SK-N-SH treated with all-trans-retinoic acid at 6 μM for 48 hours (cell line): Measurements from ENCODE around the gene COL12A1.
A peak's percentile ranks its signal among the peaks of the same experiment; 100 is the strongest.

Experiments used
- ATAC-seq: fragments of 200-7000 bp; cut with Tn5 transposase; 3 replicates; pipeline ENCODE4 v1.9.1; 2020; ENCODE audit warnings: mild to moderate bottlenecking, moderate library complexity
- ARNTL ChIP-seq: fragments of 450-650 bp; formaldehyde crosslinking; IDR thresholded peaks from 2 replicates; pipeline ENCODE4 v1.5.0; 2020; ENCODE audit warnings: low read depth, mild to moderate bottlenecking, moderate library complexity, borderline replicate concordance
- BACH2 ChIP-seq: fragments of 250-450 bp; sonication (Bioruptor Pico); IDR thresholded peaks from 2 replicates; pipeline ENCODE4 v1.9.0; 2021; ENCODE audit warnings: mild to moderate bottlenecking, borderline replicate concordance
- ESRRG ChIP-seq: fragments of 250-450 bp; sonication (Bioruptor Pico); IDR thresholded peaks from 2 replicates; pipeline ENCODE4 v1.6.1; 2021; ENCODE audit warnings: mild to moderate bottlenecking
- OSR1 ChIP-seq: fragments of 250-450 bp; sonication (Bioruptor Pico); IDR thresholded peaks from 2 replicates; pipeline ENCODE4 v1.8.0; 2022; ENCODE audit warnings: moderate library complexity, mild to moderate bottlenecking, inconsistent platforms
- RARB ChIP-seq: fragments of 250-450 bp; sonication (Bioruptor Pico); IDR thresholded peaks from 2 replicates; pipeline ENCODE4 v1.8.0; 2021; ENCODE audit warnings: mild to moderate bottlenecking, moderate library complexity
- TCF4 ChIP-seq: fragments of 250-450 bp; sonication (Bioruptor Pico); IDR thresholded peaks from 2 replicates; pipeline ENCODE4 v1.8.0; 2021; ENCODE audit warnings: mild to moderate bottlenecking, moderate library complexity, borderline replicate concordance
- ZFP3 ChIP-seq: fragments of 250-450 bp; sonication (Bioruptor Pico); IDR thresholded peaks from 2 replicates; pipeline ENCODE4 v1.5.0; 2020; ENCODE audit warnings: mild to moderate bottlenecking, moderate library complexity
- ZNF565 ChIP-seq: fragments of 450-650 bp; formaldehyde crosslinking; conservative IDR thresholded peaks from 2 replicates; pipeline ENCODE4 v1.5.0; 2020; ENCODE audit warnings: low read depth, mild to moderate bottlenecking, moderate library complexity
- ZNF70 ChIP-seq: fragments of 450-650 bp; formaldehyde crosslinking; IDR thresholded peaks from 2 replicates; pipeline ENCODE4 v1.5.0; 2020; ENCODE audit warnings: mild to moderate bottlenecking, moderate library complexity
- ZNF8 ChIP-seq: fragments of 450-650 bp; formaldehyde crosslinking; IDR thresholded peaks from 2 replicates; pipeline ENCODE4 v1.5.0; 2020; ENCODE audit warnings: mild to moderate bottlenecking, moderate library complexity
- TF ChIP-seq, protein P1 (sequence below): fragments of 250-450 bp; sonication (Bioruptor Pico); IDR thresholded peaks from 2 replicates; pipeline ENCODE4 v1.8.0; 2021; ENCODE audit warnings: low read depth, mild to moderate bottlenecking, moderate library complexity, borderline replicate concordance
- TF ChIP-seq, protein P2 (sequence below): fragments of 250-450 bp; sonication (Bioruptor Pico); IDR thresholded peaks from 2 replicates; pipeline ENCODE4 v1.5.1; 2021; ENCODE audit warnings: mild to moderate bottlenecking, moderate library complexity
- TF ChIP-seq, protein P3 (sequence below): fragments of 250-450 bp; sonication (Bioruptor Pico); IDR thresholded peaks from 2 replicates; pipeline ENCODE4 v1.5.1; 2020; ENCODE audit warnings: low read depth, mild to moderate bottlenecking, moderate library complexity
- TF ChIP-seq, protein P4 (sequence below): fragments of 250-450 bp; sonication (Bioruptor Pico); IDR thresholded peaks from 2 replicates; pipeline ENCODE4 v1.5.0; 2020; ENCODE audit warnings: mild to moderate bottlenecking, moderate library complexity
- TF ChIP-seq, protein P5 (sequence below): fragments of 250-450 bp; sonication (Bioruptor Pico); IDR thresholded peaks from 2 replicates; pipeline ENCODE4 v1.8.0; 2020; ENCODE audit warnings: mild to moderate bottlenecking, moderate library complexity, borderline replicate concordance

COL12A1 gene

DNA sequence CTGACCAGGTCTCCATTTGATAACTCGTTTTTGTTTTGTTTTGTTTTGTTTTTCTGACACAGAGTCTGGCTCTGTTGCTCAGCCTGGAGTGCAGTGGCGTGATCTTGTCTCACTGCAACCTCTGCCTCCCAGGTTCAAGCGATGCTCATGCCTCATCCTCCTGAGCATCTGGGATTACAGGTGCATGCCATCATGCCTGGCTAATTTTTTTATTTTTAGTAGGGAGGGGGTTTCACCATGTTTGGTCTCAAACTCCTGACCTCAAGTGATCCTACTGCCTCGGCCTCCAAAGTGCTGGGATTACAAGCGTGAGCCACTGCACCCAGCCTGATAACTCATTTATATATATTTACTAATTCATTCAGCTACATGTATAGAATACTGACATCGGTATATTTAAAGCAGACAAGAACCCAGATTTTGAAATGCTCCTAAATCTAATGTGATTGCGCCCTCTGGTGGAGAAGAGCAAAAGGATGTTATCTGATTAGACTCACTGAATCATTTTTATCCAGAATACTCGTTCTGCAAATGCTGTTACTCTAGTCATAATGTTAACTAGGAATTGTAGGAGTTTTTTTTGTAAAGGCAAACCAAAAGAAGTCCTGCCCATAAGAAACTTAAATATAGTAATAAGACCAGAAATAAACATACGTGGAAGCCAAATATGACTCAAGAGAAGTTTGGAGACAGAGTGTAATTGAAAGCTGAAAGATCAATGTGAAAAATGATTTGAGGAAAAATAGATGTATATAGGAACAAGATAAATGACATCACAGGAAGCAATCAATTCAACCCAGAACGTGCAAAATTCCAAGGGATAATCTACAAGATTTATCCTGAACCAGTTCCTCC is 5.3 kb upstream of the COL12A1 start:
- no peak for TF ChIP-seq TCF4 (CRISPR knock-in tag)
- TF ChIP-seq, all 23 proteins: peak for 0
- peak; percentile 39; the same call in 2 of the 3 replicates for ATAC-seq

DNA sequence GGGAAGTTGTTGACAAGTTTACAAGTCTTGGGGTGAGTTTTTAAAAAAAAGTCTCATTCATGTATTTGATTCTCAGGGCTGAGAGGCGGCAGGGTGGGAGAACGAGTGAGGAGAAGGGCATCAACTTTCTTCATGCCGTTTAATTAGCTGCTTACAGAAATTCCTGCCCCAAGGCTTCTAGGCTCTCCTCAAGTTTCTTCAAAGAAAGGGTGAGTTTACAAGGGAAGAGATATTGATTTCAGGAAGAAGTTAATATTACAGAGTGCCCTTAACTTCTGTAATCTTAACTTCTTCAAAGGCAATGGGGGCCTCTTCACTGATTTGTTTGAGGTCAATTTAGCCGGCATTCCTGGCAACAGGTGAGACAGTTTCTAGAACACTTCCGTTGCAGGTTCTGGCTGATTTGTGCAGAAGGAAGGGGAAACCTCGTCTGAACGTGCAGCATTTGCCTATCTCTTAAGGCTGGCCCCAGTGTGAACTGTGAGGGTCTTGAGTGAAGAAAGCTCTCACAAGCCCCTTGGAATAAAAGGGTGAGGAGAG is 3.4 kb upstream of the COL12A1 start:
- ATAC-seq = no peak
- TF ChIP-seq, protein P1, sequence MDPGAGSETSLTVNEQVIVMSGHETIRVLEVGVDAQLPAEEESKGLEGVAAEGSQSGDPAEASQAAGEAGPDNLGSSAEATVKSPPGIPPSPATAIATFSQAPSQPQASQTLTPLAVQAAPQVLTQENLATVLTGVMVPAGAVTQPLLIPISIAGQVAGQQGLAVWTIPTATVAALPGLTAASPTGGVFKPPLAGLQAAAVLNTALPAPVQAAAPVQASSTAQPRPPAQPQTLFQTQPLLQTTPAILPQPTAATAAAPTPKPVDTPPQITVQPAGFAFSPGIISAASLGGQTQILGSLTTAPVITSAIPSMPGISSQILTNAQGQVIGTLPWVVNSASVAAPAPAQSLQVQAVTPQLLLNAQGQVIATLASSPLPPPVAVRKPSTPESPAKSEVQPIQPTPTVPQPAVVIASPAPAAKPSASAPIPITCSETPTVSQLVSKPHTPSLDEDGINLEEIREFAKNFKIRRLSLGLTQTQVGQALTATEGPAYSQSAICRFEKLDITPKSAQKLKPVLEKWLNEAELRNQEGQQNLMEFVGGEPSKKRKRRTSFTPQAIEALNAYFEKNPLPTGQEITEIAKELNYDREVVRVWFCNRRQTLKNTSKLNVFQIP (CRISPR knock-in tag) = no peak
- TF ChIP-seq ARNTL (CRISPR knock-in tag) (no peak), BACH2 (no peak)
- TF ChIP-seq, all 23 proteins: peak for 0

DNA sequence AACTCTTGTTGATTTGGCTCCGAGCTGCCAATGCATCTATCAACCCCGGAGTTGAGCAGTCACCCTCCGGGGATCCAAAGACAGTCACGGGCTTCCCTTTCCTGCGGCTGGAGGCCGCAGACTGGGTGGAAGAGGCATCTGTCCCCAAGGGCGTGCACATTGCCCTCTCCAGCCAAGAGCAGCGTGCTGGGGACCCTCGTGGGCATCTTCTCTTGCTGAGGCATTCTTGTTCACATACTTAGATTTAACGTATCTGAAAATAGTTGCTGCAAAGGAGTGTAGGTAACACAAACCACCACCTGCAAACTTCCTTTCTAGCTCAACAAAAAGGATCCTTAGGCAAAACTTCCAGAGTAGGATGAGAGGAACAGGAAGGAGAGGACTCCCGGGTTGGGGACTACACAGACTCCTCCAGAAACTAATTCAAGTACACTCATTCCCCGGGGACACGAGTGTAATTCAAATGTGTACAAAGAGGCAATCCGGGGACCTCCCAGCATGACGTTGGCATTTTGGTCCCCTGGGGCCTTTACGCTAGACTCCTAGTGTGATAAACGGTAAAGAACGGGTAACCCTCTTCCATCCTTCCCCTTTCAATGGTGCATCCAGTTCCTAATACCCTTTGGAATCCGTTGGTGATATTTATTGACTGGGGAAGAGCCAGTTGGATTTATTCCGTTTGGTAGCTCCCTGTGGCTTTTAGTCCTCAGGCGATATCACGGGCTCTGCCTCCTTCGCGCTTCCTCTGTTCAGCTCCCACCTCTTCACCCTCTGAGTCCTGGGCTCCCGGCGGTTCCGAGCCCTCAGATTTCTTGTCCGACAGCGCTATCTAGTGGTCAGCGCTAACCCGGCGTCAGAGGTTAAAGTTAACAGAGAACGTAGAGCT is 2.7 kb upstream of the COL12A1 start:
- TF ChIP-seq ZNF565 = no peak
- TF ChIP-seq RARB (CRISPR knock-in tag) = no peak
- TF ChIP-seq, protein P2, sequence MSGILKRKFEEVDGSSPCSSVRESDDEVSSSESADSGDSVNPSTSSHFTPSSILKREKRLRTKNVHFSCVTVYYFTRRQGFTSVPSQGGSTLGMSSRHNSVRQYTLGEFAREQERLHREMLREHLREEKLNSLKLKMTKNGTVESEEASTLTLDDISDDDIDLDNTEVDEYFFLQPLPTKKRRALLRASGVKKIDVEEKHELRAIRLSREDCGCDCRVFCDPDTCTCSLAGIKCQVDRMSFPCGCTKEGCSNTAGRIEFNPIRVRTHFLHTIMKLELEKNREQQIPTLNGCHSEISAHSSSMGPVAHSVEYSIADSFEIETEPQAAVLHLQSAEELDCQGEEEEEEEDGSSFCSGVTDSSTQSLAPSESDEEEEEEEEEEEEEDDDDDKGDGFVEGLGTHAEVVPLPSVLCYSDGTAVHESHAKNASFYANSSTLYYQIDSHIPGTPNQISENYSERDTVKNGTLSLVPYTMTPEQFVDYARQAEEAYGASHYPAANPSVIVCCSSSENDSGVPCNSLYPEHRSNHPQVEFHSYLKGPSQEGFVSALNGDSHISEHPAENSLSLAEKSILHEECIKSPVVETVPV (CRISPR knock-in tag) = no peak
- no peak for TF ChIP-seq ZNF8 (CRISPR knock-in tag)
- no peak for TF ChIP-seq TCF4 (CRISPR knock-in tag)
- TF ChIP-seq, protein P3, sequence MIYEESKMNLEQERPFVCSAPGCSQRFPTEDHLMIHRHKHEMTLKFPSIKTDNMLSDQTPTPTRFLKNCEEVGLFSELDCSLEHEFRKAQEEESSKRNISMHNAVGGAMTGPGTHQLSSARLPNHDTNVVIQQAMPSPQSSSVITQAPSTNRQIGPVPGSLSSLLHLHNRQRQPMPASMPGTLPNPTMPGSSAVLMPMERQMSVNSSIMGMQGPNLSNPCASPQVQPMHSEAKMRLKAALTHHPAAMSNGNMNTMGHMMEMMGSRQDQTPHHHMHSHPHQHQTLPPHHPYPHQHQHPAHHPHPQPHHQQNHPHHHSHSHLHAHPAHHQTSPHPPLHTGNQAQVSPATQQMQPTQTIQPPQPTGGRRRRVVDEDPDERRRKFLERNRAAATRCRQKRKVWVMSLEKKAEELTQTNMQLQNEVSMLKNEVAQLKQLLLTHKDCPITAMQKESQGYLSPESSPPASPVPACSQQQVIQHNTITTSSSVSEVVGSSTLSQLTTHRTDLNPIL (CRISPR knock-in tag) = no peak
- TF ChIP-seq OSR1 (CRISPR knock-in tag) = no peak
- TF ChIP-seq, protein P4, sequence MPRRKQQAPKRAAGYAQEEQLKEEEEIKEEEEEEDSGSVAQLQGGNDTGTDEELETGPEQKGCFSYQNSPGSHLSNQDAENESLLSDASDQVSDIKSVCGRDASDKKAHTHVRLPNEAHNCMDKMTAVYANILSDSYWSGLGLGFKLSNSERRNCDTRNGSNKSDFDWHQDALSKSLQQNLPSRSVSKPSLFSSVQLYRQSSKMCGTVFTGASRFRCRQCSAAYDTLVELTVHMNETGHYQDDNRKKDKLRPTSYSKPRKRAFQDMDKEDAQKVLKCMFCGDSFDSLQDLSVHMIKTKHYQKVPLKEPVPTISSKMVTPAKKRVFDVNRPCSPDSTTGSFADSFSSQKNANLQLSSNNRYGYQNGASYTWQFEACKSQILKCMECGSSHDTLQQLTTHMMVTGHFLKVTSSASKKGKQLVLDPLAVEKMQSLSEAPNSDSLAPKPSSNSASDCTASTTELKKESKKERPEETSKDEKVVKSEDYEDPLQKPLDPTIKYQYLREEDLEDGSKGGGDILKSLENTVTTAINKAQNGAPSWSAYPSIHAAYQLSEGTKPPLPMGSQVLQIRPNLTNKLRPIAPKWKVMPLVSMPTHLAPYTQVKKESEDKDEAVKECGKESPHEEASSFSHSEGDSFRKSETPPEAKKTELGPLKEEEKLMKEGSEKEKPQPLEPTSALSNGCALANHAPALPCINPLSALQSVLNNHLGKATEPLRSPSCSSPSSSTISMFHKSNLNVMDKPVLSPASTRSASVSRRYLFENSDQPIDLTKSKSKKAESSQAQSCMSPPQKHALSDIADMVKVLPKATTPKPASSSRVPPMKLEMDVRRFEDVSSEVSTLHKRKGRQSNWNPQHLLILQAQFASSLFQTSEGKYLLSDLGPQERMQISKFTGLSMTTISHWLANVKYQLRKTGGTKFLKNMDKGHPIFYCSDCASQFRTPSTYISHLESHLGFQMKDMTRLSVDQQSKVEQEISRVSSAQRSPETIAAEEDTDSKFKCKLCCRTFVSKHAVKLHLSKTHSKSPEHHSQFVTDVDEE (CRISPR knock-in tag) = no peak
- TF ChIP-seq, protein P5, sequence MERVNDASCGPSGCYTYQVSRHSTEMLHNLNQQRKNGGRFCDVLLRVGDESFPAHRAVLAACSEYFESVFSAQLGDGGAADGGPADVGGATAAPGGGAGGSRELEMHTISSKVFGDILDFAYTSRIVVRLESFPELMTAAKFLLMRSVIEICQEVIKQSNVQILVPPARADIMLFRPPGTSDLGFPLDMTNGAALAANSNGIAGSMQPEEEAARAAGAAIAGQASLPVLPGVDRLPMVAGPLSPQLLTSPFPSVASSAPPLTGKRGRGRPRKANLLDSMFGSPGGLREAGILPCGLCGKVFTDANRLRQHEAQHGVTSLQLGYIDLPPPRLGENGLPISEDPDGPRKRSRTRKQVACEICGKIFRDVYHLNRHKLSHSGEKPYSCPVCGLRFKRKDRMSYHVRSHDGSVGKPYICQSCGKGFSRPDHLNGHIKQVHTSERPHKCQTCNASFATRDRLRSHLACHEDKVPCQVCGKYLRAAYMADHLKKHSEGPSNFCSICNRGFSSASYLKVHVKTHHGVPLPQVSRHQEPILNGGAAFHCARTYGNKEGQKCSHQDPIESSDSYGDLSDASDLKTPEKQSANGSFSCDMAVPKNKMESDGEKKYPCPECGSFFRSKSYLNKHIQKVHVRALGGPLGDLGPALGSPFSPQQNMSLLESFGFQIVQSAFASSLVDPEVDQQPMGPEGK = no peak
- no peak for TF ChIP-seq ZNF70
- no peak for TF ChIP-seq ESRRG (CRISPR knock-in tag)
- TF ChIP-seq ZFP3 (CRISPR knock-in tag) = no peak
- peak; percentile 87 for ATAC-seq
